T-helper 1 cell (primary cell): ENCODE data around the gene EXOC3.
"Not testable (repeated sequence)": the region's sequence is repeated elsewhere in the genome, so short reads cannot be mapped to it uniquely, and the experiment has no call there.

Experiments used
- DNase-seq, 5 donors: peaks; one replicate each; pipeline ENCODE4 v3.0.0-alpha.2; 2012 to 2020

Gene EXOC3

GRCh38 chr5:507986-508575, 65.1 kb downstream of the EXOC3 start:
- DNase-seq, result not testable (repeated sequence)

DNA sequence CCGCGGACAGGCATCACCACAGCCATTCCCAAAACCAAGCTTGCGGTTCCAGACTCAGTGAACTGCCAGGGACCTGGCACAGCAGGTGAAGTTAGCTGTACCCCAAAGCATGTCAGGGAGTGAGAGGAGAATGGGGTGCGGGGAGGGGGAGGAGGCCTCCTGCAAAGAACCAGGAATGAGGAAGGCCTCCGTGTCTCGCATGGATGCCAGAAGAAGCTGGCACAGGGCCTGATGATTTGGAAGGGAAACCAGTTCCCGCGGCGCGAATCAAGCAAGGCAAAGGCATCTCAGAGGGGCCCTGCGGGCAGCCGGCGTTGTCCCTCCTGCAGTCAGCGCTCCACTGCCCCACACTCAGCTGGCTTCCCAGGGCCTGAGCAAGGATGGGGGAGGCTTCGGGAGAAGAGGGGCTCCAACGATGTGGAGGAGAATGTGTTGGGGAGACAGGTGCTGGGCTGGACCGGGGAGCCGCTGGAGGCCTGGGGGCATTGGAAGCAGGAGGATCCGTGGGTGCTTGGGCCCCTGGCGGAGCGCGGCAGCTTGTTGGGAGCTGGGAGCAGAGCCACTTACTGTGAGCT, 66.7 kb downstream of the EXOC3 start:
- DNase-seq, result no peak

DNA sequence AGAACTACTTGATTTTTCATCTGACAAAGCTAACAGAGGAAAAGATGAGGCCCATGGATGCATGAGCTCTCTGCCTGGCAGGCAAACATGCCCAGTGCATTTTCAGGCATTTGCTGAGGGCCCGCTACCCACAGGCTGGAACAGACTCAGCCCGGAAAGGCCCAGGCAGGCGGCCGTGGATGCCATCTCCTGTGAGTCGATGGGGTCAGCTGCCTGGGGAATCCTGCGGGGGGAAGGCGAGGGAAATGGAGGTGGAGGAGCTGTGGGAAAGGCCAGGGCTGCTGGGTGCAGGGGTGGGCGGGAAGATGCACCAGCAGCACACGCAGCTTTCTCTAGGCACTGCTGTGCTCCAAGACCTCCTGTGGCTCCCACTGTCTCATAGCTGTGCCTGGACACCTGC, 67.5 kb downstream of the EXOC3 start:
- DNase-seq, result no peak

- no peak for DNase-seq
Measured at GRCh38 chr5:511476-511875, 68.5 kb downstream of the EXOC3 start.

DNA sequence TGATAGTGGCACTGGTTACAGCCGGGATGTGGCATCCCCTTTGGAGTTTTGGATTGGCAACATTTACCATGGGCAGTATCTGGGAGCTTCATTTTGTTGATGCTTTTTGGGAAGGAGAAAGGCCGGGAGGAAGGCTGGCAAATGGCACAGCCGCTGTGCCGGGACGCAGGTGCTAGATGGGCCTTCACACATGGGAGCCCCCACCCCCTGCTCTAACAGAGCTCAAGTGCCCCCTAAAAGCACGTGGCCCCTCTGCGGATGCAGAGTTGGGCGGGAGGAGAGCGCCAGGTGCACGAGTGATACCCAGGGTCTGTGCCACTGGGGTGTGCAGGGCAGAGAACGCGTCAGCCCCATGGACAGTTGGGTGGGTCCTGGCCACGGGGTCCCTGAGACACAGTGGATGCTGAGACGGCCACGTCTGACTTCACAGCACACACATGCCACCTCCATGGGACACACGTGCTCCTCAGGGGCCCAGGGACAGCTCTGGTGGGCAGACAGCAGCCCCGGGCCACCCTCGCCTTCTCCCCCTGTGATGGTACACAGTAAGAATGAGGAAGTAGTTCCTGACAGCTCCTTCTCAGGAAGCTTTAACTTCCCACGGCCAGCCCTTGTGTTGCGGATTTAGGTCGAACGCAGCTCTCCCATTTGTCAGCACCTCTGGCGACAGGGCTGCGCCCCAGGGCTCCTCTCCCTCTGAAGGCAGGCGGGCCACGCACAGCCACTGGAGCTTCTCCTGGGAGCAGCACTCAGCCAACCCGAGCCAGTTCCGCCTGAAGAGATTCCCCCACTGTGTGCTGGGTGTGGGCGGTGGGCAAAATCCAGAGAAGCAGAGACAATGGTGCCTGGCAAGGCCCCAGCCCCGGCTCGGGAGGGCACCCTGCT, 70.5 kb downstream of the EXOC3 start:
- no peak for DNase-seq

- no peak for DNase-seq
Measured at GRCh38 chr5:514101-514485, 71.1 kb downstream of the EXOC3 start.

GRCh38 chr5:514673-515072, 71.7 kb downstream of the EXOC3 start:
- DNase-seq, result no peak

DNA sequence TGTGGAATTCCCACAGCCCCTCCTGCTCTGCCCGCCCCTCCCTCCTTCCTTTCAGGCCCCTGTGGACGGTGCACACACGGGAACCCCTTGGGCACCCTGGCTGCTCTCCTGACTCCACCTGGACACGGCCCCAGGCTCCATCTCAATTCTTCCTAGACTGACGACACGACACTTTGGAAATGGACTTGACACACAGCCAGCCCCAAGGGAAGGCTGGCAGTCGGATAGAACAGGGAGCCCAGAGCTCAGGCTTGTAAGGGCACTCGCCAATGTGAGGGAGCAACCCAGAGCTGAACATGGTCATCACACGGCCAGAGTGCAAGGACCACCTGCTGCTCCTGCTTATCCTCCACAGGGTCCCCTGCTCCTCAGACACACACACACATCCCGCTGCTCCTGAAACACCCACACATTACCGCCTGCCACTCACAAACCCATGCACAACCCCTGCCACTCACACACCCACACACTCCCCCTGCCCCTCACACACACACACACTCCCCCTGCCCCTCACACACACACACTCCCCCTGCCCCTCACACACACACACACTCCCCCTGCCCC, 72.4 kb downstream of the EXOC3 start:
- DNase-seq, result no peak

GRCh38 chr5:516338-516925, 73.5 kb downstream of the EXOC3 start:
- no peak for DNase-seq
